Lower leg skin (tissue), 4 donors: ENCODE measurements around the gene USPL1. TPM values are rescaled to one million over a fixed set of nuclear protein-coding genes. Genes with fewer than 3 reads are reported as not detected.

Source experiments
- DNase-seq, 2 donors: peaks; one replicate each; pipeline ENCODE4 v3.0.0-alpha.2; 2019; ENCODE audit warnings: low spot score in 2 of 2
- H3K4me3 ChIP-seq: fragments of 200-600 bp; sonication (generic); 2 replicates; pipeline ENCODE4 v1.5.1; 2017; ENCODE audit warnings: mild to moderate bottlenecking, low read depth; ENCODE audit not compliant: poor library complexity, severe bottlenecking
- CTCF ChIP-seq, 3 donors: fragments of 450-650 bp; IDR thresholded peaks; one replicate each; pipeline ENCODE4 v1.5.1; 2016; ENCODE audit warnings: antibody characterized with exemption in 3 of 3, mild to moderate bottlenecking in 3 of 3, moderate library complexity in 2 of 3
- POLR2A ChIP-seq, 2 donors: fragments of 450-650 bp; IDR thresholded peaks; one replicate each; pipeline ENCODE4 v1.6.1; 2016 to 2017; ENCODE audit warnings: antibody characterized with exemption in 2 of 2, mild to moderate bottlenecking in 1 of 2, moderate library complexity in 1 of 2
- WGBS, 2 donors: methylation state at CpG; one replicate each; pipeline ENCODE4 v1.1.5; 2018; 5-methylcytosine and 5-hydroxymethylcytosine counted together
- intact Hi-C: fragments of 100-400 bp; cut with DNase I; formaldehyde crosslinking; loops from one replicate; pipeline ENCODE4 v1.15.0; 2023; ENCODE audit warnings: low total_unique reads
- total RNA-seq, 4 donors: library from RNA; depleted of rRNA; stranded (reverse); fragments of >200 nt; gene quantifications; one replicate each; pipeline ENCODE4 v1.1.0, GENCODE V29; 2016

USPL1 gene
- total RNA-seq, 4 donors from 2014 or later = 16.0 to 20.8 (median 18.2) TPM

DNA sequence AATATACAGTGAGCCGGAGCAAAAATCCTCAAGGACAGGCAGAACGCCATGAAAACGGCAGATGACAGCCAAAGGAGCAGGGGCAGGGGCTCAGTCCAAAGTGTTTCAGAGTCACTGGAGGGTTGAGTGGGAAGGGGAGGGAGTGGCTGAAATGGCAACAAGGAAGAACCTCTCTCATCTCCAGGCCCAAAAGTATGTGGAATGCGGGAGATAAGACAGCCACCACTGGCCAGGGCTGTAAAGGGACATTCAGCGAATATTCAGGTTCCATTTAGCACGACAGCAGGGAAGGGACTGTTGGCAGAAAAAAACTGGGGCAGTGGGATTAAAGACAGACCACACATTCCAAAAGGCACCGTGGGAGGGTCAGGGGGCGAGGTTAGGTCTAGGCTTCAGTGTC lies 48.4 kb downstream of the USPL1 start:
- WGBS, 2 donors = 86 to 88% methylated on average over 8 of the region's 8 CpGs
- DNase-seq = no peak
- intact Hi-C loops = no loop called here
- TF ChIP-seq POLR2A (IDR thresholded peaks at IDR 0.05) (no peak), CTCF (IDR thresholded peaks at IDR 0.05) (no peak)
- H3K4me3 ChIP-seq = no peak overlapping the region

DNA sequence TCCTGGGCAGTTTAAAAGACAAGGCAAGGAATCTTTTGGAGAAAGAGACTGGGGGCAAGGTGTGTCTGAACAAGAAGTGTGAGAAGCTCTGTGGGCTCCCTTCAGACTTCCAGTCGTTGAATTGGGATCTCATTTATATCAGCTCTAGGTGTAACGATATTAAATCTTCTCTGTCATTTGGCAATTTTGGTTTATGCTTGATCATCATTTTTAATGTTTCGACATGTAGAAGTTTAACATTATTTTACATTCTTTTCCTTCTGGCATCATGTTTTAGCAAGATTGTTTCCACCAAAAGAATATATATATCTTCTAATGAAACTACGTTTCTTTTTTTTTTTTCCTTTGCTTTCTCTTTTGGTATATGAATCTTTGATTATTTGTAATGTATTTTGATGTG lies 49.3 kb downstream of the USPL1 start:
- H3K4me3 ChIP-seq = no peak overlapping the region
- DNase-seq = no peak
- no peak for TF ChIP-seq CTCF (IDR thresholded peaks at IDR 0.05)
- TF ChIP-seq POLR2A (IDR thresholded peaks at IDR 0.05) = no peak
- intact Hi-C loops = no loop called here
- WGBS, 2 donors = 76 to 81% methylated on average over 4 of the region's 4 CpGs

GRCh38 chr13:30668312-30668711 lies 50.6 kb downstream of the USPL1 start:
- intact Hi-C loops = no loop called here
- no peak for DNase-seq
- TF ChIP-seq CTCF (IDR thresholded peaks at IDR 0.05) = no peak
- TF ChIP-seq POLR2A (IDR thresholded peaks at IDR 0.05) = no peak

GRCh38 chr13:30671271-30671815 lies 53.6 kb downstream of the USPL1 start:
- intact Hi-C loops = no loop called here
- WGBS, 2 donors = 92% methylated on average over 6 of the region's 6 CpGs
- H3K4me3 ChIP-seq = no peak overlapping the region
- DNase-seq = no peak
- no peak for TF ChIP-seq CTCF (IDR thresholded peaks at IDR 0.05)
- no peak for TF ChIP-seq POLR2A (IDR thresholded peaks at IDR 0.05)

More at GRCh38 chr13:30668312-30668711, 50.6 kb downstream of the USPL1 start:
- WGBS, 2 donors = 94% methylated on average over 4 of the region's 4 CpGs
- H3K4me3 ChIP-seq = no peak overlapping the region

DNA sequence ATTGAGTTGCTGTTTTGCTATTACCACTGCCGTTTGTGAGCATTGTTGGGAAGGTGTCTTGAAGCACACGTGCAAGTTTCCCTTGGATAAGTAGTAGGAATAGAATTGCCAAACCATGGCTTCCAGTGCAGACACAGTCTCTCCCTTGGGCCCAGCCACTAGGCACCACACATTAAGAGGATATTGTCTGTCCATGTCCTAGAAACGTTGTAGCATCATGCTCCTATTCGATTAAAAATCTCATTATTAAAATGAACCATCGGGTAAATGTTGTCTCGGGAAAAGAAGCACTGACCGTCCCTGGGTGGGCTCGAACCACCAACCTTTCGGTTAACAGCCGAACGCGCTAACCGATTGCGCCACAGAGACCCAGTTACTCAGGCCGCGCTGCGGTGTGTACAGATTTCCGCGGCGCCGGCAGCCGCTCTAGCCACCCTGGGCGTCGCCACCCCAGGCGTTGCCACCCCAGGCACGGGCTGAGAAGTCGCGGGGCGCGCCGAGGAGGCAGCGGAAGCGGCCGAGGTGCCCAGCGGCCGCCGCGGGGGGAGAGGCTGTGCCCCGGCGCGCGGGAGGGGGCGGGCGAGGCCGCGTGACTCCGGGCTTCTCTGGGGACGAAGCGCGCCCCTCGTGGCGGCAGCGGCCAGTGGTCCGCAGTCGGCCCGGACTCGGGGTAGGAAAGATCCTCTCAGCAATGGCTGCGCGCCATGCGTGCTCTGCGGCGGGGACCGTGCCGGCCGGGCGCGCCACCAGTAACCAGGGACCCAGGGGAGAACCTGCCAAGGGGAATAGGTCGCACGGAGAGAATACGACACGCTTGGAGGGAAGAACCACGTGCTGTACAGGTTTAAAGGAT lies 56.2 kb downstream of the USPL1 start:
- peak overlapping the region; percentile 42 for H3K4me3 ChIP-seq
- peak; percentile 79 to 98 for DNase-seq
- no peak for TF ChIP-seq CTCF (IDR thresholded peaks at IDR 0.05)
- no peak for TF ChIP-seq POLR2A (IDR thresholded peaks at IDR 0.05)
- WGBS, 2 donors = 1% methylated on average over 35 to 40 of the region's 72 CpGs
- intact Hi-C loops = no loop called here
